Stimulated activated CD4-positive, alpha-beta T cell treated with anti-CD3 and anti-CD28 coated beads, Interleukin-1b, Interleukin-23, amount 100 ng/mL, for 4 hours (primary cell): ENCODE measurements around the gene BRAT1.

Experiments used
- DNase-seq, 2 donors: peaks; one replicate each; pipeline ENCODE4 v3.0.0-alpha.2; 2020; ENCODE audit warnings: low read depth in 2 of 2

The BRAT1 gene

GRCh38 chr7:2523461-2523936 is 31.8 kb downstream of the BRAT1 start:
- no peak for DNase-seq

GRCh38 chr7:2522780-2523433 is 32.4 kb downstream of the BRAT1 start:
- no peak for DNase-seq

- DNase-seq, result peak in 1 of 2 donors; percentile 61
Observed at GRCh38 chr7:2521952-2522591, 33.3 kb downstream of the BRAT1 start.

GRCh38 chr7:2521341-2521745 is 34.0 kb downstream of the BRAT1 start:
- no peak for DNase-seq

GRCh38 chr7:2520761-2521290 is 34.5 kb downstream of the BRAT1 start:
- no peak for DNase-seq

GRCh38 chr7:2520131-2520760 is 35.1 kb downstream of the BRAT1 start:
- no peak for DNase-seq

GRCh38 chr7:2519119-2519930 is 36.0 kb downstream of the BRAT1 start, which contains the start of gene LFNG:
Gene LFNG (plus strand): TSS chr7:2519774. CDS start chr7:2519862, 88 bp downstream.
- peak; percentile 77 to 86 for DNase-seq

- DNase-seq, result no peak
Observed at GRCh38 chr7:2518737-2519118, 36.6 kb downstream of the BRAT1 start.

- no peak for DNase-seq
Observed at GRCh38 chr7:2517678-2518507, 37.4 kb downstream of the BRAT1 start.

GRCh38 chr7:2517026-2517425 is 38.3 kb downstream of the BRAT1 start:
- no peak for DNase-seq

GRCh38 chr7:2516194-2516555 is 39.1 kb downstream of the BRAT1 start:
- DNase-seq, result no peak

GRCh38 chr7:2515424-2516193 is 39.7 kb downstream of the BRAT1 start:
- no peak for DNase-seq

GRCh38 chr7:2514473-2515423 is 40.6 kb downstream of the BRAT1 start:
- no peak for DNase-seq

- no peak for DNase-seq
Observed at GRCh38 chr7:2513702-2514101, 41.6 kb downstream of the BRAT1 start.

- DNase-seq, result no peak
Observed at GRCh38 chr7:2512713-2513112, 42.6 kb downstream of the BRAT1 start.

- no peak for DNase-seq
Observed at GRCh38 chr7:2512179-2512661, 43.1 kb downstream of the BRAT1 start.

GRCh38 chr7:2511769-2512168 is 43.6 kb downstream of the BRAT1 start:
- DNase-seq, result no peak

- no peak for DNase-seq
Observed at GRCh38 chr7:2510909-2511768, 44.2 kb downstream of the BRAT1 start.
